Osteocyte (in vitro differentiated cells): ENCODE data around the gene HAGHL. TPM values are rescaled to one million over a fixed set of nuclear protein-coding genes. Genes with fewer than 3 reads are reported as not detected.
"Not testable (repeated sequence)": the region's sequence is repeated elsewhere in the genome, so short reads cannot be mapped to it uniquely, and the experiment has no call there.

ENCODE experiments used
- DNase-seq: peaks from one replicate; pipeline ENCODE4 v3.0.0; 2021; ENCODE audit warnings: mixed read lengths; ENCODE audit not compliant: unreplicated experiment; ENCODE audit errors: extremely low spot score
- H3K27ac Mint-ChIP-seq: one replicate; pipeline ENCODE4 v1.8.0; 2021; ENCODE audit warnings: mild to moderate bottlenecking, mixed read lengths; ENCODE audit not compliant: unreplicated experiment
- H3K27me3 Mint-ChIP-seq: one replicate; pipeline ENCODE4 v1.8.0; 2021; ENCODE audit warnings: mixed read lengths; ENCODE audit not compliant: unreplicated experiment
- H3K36me3 Mint-ChIP-seq: one replicate; pipeline ENCODE4 v1.8.0; 2021; ENCODE audit warnings: mixed read lengths; ENCODE audit not compliant: unreplicated experiment
- H3K4me1 Mint-ChIP-seq: one replicate; pipeline ENCODE4 v1.8.0; 2021; ENCODE audit warnings: mixed read lengths; ENCODE audit not compliant: unreplicated experiment
- H3K4me3 Mint-ChIP-seq: one replicate; pipeline ENCODE4 v1.8.0; 2021; ENCODE audit warnings: mild to moderate bottlenecking, moderate library complexity, mixed read lengths; ENCODE audit not compliant: unreplicated experiment
- H3K9me3 Mint-ChIP-seq: one replicate; pipeline ENCODE4 v1.8.0; 2021; ENCODE audit warnings: mixed read lengths; ENCODE audit not compliant: unreplicated experiment
- total RNA-seq: library from RNA; stranded (reverse); gene quantifications from 2 replicates; pipeline ENCODE4 v1.2.1, GENCODE V29; 2021
- TF ChIP-seq, protein P1 (sequence below): fragments of 200-600 bp; sonication (generic); IDR thresholded peaks from 2 replicates; pipeline ENCODE4 v1.5.0; 2021; ENCODE audit warnings: antibody characterized with exemption, mild to moderate bottlenecking, moderate library complexity

Gene HAGHL
- total RNA-seq, 1 donor from 2014 or later: 17.3 TPM

DNA sequence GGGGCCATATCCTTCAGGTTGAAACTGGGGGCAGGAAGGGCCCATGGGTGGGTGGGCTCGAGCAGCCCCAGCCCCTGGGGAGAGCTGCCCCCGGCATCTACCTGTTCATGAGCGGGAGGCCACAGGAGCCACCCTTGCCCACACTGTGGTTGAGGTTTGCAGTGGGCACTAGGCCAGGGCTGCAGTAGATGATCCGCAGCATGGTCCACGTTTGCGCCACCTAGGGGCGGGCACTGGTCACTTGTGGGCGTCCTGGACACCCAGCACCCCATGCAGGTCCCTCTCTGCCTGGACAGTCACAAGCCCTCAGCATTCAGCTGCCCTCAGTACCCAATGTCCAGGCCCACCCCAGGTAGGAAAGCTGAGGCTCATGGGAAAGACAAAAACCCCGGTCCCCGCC, 40.9 kb upstream of the HAGHL start:
- Mint-ChIP-seq H3K4me1 (peaks cover 36% of the 10 kb centered on the region), H3K36me3 (peaks cover 14% of the 10 kb centered on the region), H3K9me3 (no peaks in the 10 kb centered on the region), H3K27ac (peak overlapping the region; percentile 34), H3K27me3 (no peaks in the 10 kb centered on the region), H3K4me3 (peak overlapping the region; percentile 44)
- TF ChIP-seq, protein P1, sequence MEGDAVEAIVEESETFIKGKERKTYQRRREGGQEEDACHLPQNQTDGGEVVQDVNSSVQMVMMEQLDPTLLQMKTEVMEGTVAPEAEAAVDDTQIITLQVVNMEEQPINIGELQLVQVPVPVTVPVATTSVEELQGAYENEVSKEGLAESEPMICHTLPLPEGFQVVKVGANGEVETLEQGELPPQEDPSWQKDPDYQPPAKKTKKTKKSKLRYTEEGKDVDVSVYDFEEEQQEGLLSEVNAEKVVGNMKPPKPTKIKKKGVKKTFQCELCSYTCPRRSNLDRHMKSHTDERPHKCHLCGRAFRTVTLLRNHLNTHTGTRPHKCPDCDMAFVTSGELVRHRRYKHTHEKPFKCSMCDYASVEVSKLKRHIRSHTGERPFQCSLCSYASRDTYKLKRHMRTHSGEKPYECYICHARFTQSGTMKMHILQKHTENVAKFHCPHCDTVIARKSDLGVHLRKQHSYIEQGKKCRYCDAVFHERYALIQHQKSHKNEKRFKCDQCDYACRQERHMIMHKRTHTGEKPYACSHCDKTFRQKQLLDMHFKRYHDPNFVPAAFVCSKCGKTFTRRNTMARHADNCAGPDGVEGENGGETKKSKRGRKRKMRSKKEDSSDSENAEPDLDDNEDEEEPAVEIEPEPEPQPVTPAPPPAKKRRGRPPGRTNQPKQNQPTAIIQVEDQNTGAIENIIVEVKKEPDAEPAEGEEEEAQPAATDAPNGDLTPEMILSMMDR: peak; percentile 52
- DNase-seq: no peak

DNA sequence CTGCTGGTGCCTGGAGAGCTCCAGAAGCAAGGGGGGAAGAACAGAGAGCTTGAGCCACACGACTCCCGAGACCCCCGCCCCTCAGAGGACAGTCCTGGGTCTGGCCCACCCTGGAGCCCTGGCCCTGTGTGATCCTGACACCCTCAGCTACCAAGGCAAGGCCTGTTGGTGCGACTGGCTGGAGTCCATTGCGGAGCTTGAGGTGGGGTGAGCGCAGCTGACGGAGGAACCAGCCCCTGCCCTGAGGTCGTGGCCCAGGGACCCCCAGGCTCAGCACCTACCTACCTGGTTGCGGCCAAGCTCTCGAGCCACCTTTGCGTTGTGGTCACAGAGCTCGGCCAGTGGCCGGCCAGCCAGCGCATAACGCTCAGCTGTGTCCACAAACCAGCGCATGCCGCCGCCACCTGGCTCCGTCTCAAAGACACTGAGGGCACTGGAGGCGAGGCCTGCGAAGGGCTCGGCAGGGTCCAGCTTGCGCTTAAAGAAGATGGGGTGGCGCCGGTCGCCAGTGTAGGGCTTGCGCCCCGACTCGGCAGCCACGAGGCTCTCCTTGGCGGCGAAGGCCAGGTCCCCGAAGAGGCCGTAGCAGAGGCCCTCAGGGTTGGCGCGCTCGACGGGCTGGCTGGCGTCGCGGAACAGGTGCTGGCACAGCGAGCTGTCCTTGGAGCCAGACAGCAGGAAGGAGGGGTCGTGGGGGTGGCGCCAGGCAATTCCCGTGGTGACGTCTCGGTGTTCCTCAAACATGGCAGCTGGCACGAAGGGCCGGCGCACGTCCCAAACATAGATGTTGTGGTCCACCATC, 40.2 kb upstream of the HAGHL start:
- no peaks in the 10 kb centered on the region for H3K9me3 Mint-ChIP-seq

DNA sequence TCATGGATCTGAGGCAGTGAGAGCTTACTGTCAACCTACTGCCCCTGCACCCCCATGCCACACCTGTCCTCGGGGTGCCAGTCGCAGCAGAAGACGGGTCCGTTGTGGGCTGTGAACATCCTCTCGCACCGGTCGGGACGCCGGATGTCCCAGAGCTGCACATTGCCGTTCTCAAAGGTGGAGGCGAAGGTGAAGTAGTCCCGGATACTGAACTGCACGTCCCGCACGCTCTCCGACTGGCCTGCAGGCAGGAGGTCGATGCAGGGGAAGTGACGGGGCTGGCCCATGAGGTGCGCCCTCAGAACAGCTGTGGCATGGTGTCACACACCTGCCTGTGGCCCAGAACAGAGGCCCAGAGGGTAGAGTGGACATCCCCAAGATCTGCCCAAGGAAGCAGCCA, 39.4 kb upstream of the HAGHL start:
- peaks cover 25% of the 10 kb centered on the region for H3K4me1 Mint-ChIP-seq
- TF ChIP-seq, protein P1: no peak
- H3K4me3 Mint-ChIP-seq: no peak overlapping the region
- no peak for DNase-seq
- H3K27ac Mint-ChIP-seq: no peak overlapping the region
- H3K9me3 Mint-ChIP-seq: no peaks in the 10 kb centered on the region
- peaks cover 5% of the 10 kb centered on the region for H3K27me3 Mint-ChIP-seq
- peaks cover 5% of the 10 kb centered on the region for H3K36me3 Mint-ChIP-seq

More for the DNA sequence above, 40.2 kb upstream of the HAGHL start:
- Mint-ChIP-seq H3K4me3 (no peak overlapping the region), H3K27me3 (no peaks in the 10 kb centered on the region), H3K4me1 (peaks cover 29% of the 10 kb centered on the region), H3K27ac (no peak overlapping the region), H3K36me3 (peaks cover 8% of the 10 kb centered on the region)
- no peak for DNase-seq
- TF ChIP-seq, protein P1: no peak

DNA sequence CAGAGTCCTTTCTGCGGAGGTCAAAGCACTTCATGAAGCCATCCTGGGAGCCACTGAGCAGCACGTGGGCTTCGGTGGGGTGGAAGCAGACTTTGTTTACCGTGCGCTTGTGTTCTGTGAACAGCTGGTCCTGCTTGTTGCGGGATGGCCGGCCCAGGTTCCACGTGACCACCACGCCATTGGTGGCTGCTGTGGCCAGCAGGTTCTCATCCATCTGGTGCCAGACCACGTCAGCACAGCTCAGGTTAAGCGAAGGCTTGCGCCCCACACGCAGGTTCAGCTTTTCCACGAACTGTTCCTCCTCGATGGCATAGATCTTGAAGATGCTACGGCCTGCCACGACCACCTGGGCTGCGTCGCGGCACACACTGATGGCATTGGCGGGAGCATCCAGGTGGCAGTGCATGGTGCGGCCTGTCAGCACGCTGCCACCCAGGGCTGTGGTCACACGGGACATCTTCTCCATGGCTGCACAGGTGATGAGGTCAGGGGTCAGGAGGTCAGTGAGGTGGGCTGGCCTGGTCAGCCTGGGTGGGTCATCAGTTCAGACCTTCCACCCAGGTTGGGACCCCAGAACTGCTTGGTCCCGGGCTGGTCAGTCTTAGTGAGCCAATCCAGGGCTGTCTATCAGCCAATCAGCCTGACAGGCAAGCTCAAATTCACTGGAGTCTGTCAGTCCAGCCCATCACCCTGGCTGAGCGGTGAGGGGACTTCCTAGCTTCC, 37.6 kb upstream of the HAGHL start:
- peaks cover 13% of the 10 kb centered on the region for H3K27me3 Mint-ChIP-seq
- no peaks in the 10 kb centered on the region for H3K9me3 Mint-ChIP-seq
- TF ChIP-seq, protein P1: no peak
- peak overlapping the region; percentile 87 for H3K4me3 Mint-ChIP-seq
- peak overlapping the region; percentile 84 for H3K27ac Mint-ChIP-seq
- peaks cover 19% of the 10 kb centered on the region for H3K4me1 Mint-ChIP-seq
- H3K36me3 Mint-ChIP-seq: peaks cover 3% of the 10 kb centered on the region
- DNase-seq: no peak

DNA sequence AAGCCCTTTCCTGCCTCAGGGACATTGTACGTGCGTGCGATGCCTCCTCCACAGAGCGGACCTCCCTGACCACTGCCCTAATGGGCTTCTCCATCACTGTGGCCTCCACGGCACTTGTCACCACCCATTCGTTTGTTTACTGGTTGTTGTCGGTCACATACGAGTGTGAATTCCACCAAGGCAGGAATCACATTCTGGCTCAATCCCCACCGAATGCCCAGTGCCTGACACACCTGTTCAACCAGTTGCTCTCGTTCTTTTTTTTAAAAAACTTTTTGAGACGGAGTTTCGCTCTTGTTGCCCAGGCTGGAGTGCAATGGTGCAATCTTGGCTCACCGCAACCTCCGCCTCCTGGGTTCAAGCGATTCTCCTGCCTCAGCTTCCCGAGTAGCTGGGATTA, 35.7 kb upstream of the HAGHL start:
- Mint-ChIP-seq H3K4me1 (peaks cover 17% of the 10 kb centered on the region), H3K4me3 (peak overlapping the region; percentile 58), H3K27me3 (peaks cover 23% of the 10 kb centered on the region)
- H3K36me3 Mint-ChIP-seq, DNase-seq, H3K9me3 Mint-ChIP-seq, H3K27ac Mint-ChIP-seq: not testable (repeated sequence)
